SK-N-SH treated with all-trans-retinoic acid at 6 μM for 48 hours (cell line): ENCODE data around the gene CHRNA7.
"Not testable (repeated sequence)": the region's sequence is repeated elsewhere in the genome, so short reads cannot be mapped to it uniquely, and the experiment has no call there.

Experiments used
- ATAC-seq: fragments of 200-7000 bp; cut with Tn5 transposase; 3 replicates; pipeline ENCODE4 v1.9.1; 2020; ENCODE audit warnings: mild to moderate bottlenecking, moderate library complexity
- ARNTL ChIP-seq: fragments of 450-650 bp; formaldehyde crosslinking; IDR thresholded peaks from 2 replicates; pipeline ENCODE4 v1.5.0; 2020; ENCODE audit warnings: low read depth, mild to moderate bottlenecking, moderate library complexity, borderline replicate concordance
- BACH2 ChIP-seq: fragments of 250-450 bp; sonication (Bioruptor Pico); IDR thresholded peaks from 2 replicates; pipeline ENCODE4 v1.9.0; 2021; ENCODE audit warnings: mild to moderate bottlenecking, borderline replicate concordance
- CREB5 ChIP-seq: fragments of 250-450 bp; sonication (Bioruptor Pico); IDR thresholded peaks from 2 replicates; pipeline ENCODE4 v1.5.1; 2020; ENCODE audit warnings: low read depth, mild to moderate bottlenecking, moderate library complexity
- CSRNP3 ChIP-seq: fragments of 250-450 bp; sonication (Bioruptor Pico); IDR thresholded peaks from 2 replicates; pipeline ENCODE4 v1.5.1; 2021; ENCODE audit warnings: mild to moderate bottlenecking, moderate library complexity
- PATZ1 ChIP-seq: fragments of 250-450 bp; sonication (Bioruptor Pico); IDR thresholded peaks from 2 replicates; pipeline ENCODE4 v1.8.0; 2020; ENCODE audit warnings: mild to moderate bottlenecking, moderate library complexity, borderline replicate concordance
- POU6F1 ChIP-seq: fragments of 250-450 bp; sonication (Bioruptor Pico); IDR thresholded peaks from 2 replicates; pipeline ENCODE4 v1.8.0; 2021; ENCODE audit warnings: low read depth, mild to moderate bottlenecking, moderate library complexity, borderline replicate concordance
- PPARA ChIP-seq: fragments of 250-450 bp; sonication (Bioruptor Pico); IDR thresholded peaks from 2 replicates; pipeline ENCODE4 v1.5.0; 2020; ENCODE audit warnings: mild to moderate bottlenecking, borderline replicate concordance
- RARB ChIP-seq: fragments of 250-450 bp; sonication (Bioruptor Pico); IDR thresholded peaks from 2 replicates; pipeline ENCODE4 v1.8.0; 2021; ENCODE audit warnings: mild to moderate bottlenecking, moderate library complexity
- SNAI2 ChIP-seq: fragments of 250-450 bp; sonication (Bioruptor Pico); IDR thresholded peaks from 2 replicates; pipeline ENCODE4 v1.5.0; 2020; ENCODE audit warnings: mild to moderate bottlenecking, moderate library complexity
- TOX ChIP-seq: fragments of 250-450 bp; sonication (Bioruptor Pico); IDR thresholded peaks from 2 replicates; pipeline ENCODE4 v1.8.0; 2021; ENCODE audit warnings: mild to moderate bottlenecking, moderate library complexity, borderline replicate concordance
- TSHZ2 ChIP-seq: fragments of 250-450 bp; sonication (Bioruptor Pico); IDR thresholded peaks from 2 replicates; pipeline ENCODE4 v1.5.0; 2020; ENCODE audit warnings: mild to moderate bottlenecking, moderate library complexity
- ZC3H10 ChIP-seq: fragments of 250-450 bp; sonication (Bioruptor Pico); IDR thresholded peaks from 2 replicates; pipeline ENCODE4 v1.5.1; 2021; ENCODE audit warnings: mild to moderate bottlenecking, moderate library complexity
- ZNF565 ChIP-seq: fragments of 450-650 bp; formaldehyde crosslinking; conservative IDR thresholded peaks from 2 replicates; pipeline ENCODE4 v1.5.0; 2020; ENCODE audit warnings: low read depth, mild to moderate bottlenecking, moderate library complexity

Gene CHRNA7

GRCh38 chr15:32132859-32133258 is 102.5 kb downstream of the CHRNA7 start:
- TF ChIP-seq SNAI2 (CRISPR knock-in tag) (no peak), CREB5 (no peak), TSHZ2 (CRISPR knock-in tag) (no peak), ZC3H10 (CRISPR knock-in tag) (no peak), RARB (CRISPR knock-in tag) (no peak), CSRNP3 (no peak), BACH2 (CRISPR knock-in tag) (no peak)

GRCh38 chr15:32134842-32135241 is 104.5 kb downstream of the CHRNA7 start:
- ATAC-seq = no peak
- TF ChIP-seq ARNTL (CRISPR knock-in tag) (no peak), CREB5 (no peak)

More at GRCh38 chr15:32132859-32133258, 102.5 kb downstream of the CHRNA7 start:
- no peak for ATAC-seq

- no peak for TF ChIP-seq POU6F1
- no peak for TF ChIP-seq PATZ1 (CRISPR knock-in tag)
- no peak for TF ChIP-seq TOX (CRISPR knock-in tag)
- TF ChIP-seq PPARA (CRISPR knock-in tag) = no peak
- no peak for TF ChIP-seq BACH2 (CRISPR knock-in tag)
- no peak for TF ChIP-seq TSHZ2 (CRISPR knock-in tag)
- TF ChIP-seq CREB5 = no peak
- no peak for TF ChIP-seq ZNF565
- TF ChIP-seq, all 23 proteins: peak for 0
- no peak for ATAC-seq
Measured at GRCh38 chr15:32135335-32135734, 105.0 kb downstream of the CHRNA7 start.

- not testable (repeated sequence) for ATAC-seq
Measured at GRCh38 chr15:32145512-32145911, 115.2 kb downstream of the CHRNA7 start.
